GM21825 (cell line): Measurements from ENCODE around the gene SPX.
A peak's percentile ranks its signal among the peaks of the same experiment; 100 is the strongest.

Experiments
- ATAC-seq: cut with Tn5 transposase; IDR thresholded peaks from one replicate; pipeline ENCODE4 v1.9.1; 2021; ENCODE audit warnings: mild to moderate bottlenecking, moderate library complexity; ENCODE audit not compliant: unreplicated experiment

Gene SPX

GRCh38 chr12:21526053-21526452 lies at the start of gene SPX:
Gene SPX, plus strand, starts transcription at chr12:21526296. Its CDS starts 177 bp downstream, at chr12:21526473.
- no peak for ATAC-seq

GRCh38 chr12:21476949-21477348 lies 49.1 kb upstream of the SPX start:
- no peak for ATAC-seq

- no peak for ATAC-seq
Measured at GRCh38 chr12:21478756-21479455, 47.2 kb upstream of the SPX start.

GRCh38 chr12:21483531-21483930 lies 42.6 kb upstream of the SPX start:
- ATAC-seq = no peak

- ATAC-seq = no peak
Measured at GRCh38 chr12:21485998-21486397, 40.1 kb upstream of the SPX start.

- no peak for ATAC-seq
Measured at GRCh38 chr12:21499765-21500164, 26.3 kb upstream of the SPX start.

- ATAC-seq = no peak
Measured at GRCh38 chr12:21500786-21501257, 25.3 kb upstream of the SPX start.

- ATAC-seq = peak; percentile 99
Measured at GRCh38 chr12:21501258-21502163, 24.6 kb upstream of the SPX start, which contains the start of the genes GOLT1B and RECQL. Gene GOLT1B, plus strand, starts transcription at chr12:21501789. Its CDS starts 135 bp downstream, at chr12:21501924. Gene RECQL, minus strand, starts transcription at chr12:21501635. Its CDS starts 2,065 bp downstream, at chr12:21499570.

GRCh38 chr12:21502164-21502496 lies 24.0 kb upstream of the SPX start:
- peak; percentile 2 for ATAC-seq

- no peak for ATAC-seq
Measured at GRCh38 chr12:21502872-21503271, 23.2 kb upstream of the SPX start.

- no peak for ATAC-seq
Measured at GRCh38 chr12:21505888-21506287, 20.2 kb upstream of the SPX start.

- ATAC-seq = no peak
Measured at GRCh38 chr12:21507849-21508248, 18.2 kb upstream of the SPX start.

GRCh38 chr12:21509768-21510167 lies 16.3 kb upstream of the SPX start:
- ATAC-seq = peak; percentile 94

- ATAC-seq = no peak
Measured at GRCh38 chr12:21516281-21516680, 9.8 kb upstream of the SPX start.

GRCh38 chr12:21518451-21518850 lies 7.6 kb upstream of the SPX start:
- ATAC-seq = no peak

GRCh38 chr12:21521541-21521940 lies 4.6 kb upstream of the SPX start:
- no peak for ATAC-seq

GRCh38 chr12:21523148-21523547 lies 2.9 kb upstream of the SPX start:
- no peak for ATAC-seq

- no peak for ATAC-seq
Measured at GRCh38 chr12:21526721-21527345, 737 bp downstream of the SPX start.

GRCh38 chr12:21527451-21528180 lies 1.5 kb downstream of the SPX start:
- ATAC-seq = peak; percentile 97

GRCh38 chr12:21528953-21529352 lies 2.9 kb downstream of the SPX start:
- no peak for ATAC-seq

- no peak for ATAC-seq
Measured at GRCh38 chr12:21529456-21529855, 3.4 kb downstream of the SPX start.
